Measurements from ENCODE around the gene PKHD1. TPM values are rescaled to one million over a fixed set of nuclear protein-coding genes. Genes with fewer than 3 reads are reported as not detected.

Gene PKHD1
- total RNA-seq, 2 donors from 2014 or later, result 0.20 TPM

GRCh38 chr6:51820555-51820954 is 266.9 kb downstream of the PKHD1 start:
- Mint-ChIP-seq H3K36me3 (ENCODE audit: low read depth) (no peaks in the 10 kb centered on the region), H3K27ac (no peak overlapping the region), H3K9me3 (no peaks in the 10 kb centered on the region), H3K4me3 (no peak overlapping the region), H3K4me1 (peaks cover 3% of the 10 kb centered on the region), H3K27me3 (ENCODE audit: insufficient read depth) (no peaks in the 10 kb centered on the region)
- Histone ChIP-seq H3K9ac (ENCODE audit: extremely low read depth, low read length, poor library complexity, severe bottlenecking) (no peak overlapping the region), H3K36me3 (ENCODE audit: control insufficient read depth, insufficient read depth, low read length) (no peaks in the 10 kb centered on the region), H3K4me3 (ENCODE audit: low read length) (no peak overlapping the region), H3K27ac (ENCODE audit: low read depth, low read length) (no peak overlapping the region), H3K9me3 (ENCODE audit: control insufficient read depth, low read length) (no peaks in the 10 kb centered on the region), H3K27me3 (ENCODE audit: control insufficient read depth, insufficient read depth, low read length, poor library complexity, severe bottlenecking) (no peaks in the 10 kb centered on the region), H3K4me1 (ENCODE audit: control insufficient read depth, insufficient read depth, low read length) (no peaks in the 10 kb centered on the region)
- DNase-seq, result no peak
- TF ChIP-seq, protein P1, sequence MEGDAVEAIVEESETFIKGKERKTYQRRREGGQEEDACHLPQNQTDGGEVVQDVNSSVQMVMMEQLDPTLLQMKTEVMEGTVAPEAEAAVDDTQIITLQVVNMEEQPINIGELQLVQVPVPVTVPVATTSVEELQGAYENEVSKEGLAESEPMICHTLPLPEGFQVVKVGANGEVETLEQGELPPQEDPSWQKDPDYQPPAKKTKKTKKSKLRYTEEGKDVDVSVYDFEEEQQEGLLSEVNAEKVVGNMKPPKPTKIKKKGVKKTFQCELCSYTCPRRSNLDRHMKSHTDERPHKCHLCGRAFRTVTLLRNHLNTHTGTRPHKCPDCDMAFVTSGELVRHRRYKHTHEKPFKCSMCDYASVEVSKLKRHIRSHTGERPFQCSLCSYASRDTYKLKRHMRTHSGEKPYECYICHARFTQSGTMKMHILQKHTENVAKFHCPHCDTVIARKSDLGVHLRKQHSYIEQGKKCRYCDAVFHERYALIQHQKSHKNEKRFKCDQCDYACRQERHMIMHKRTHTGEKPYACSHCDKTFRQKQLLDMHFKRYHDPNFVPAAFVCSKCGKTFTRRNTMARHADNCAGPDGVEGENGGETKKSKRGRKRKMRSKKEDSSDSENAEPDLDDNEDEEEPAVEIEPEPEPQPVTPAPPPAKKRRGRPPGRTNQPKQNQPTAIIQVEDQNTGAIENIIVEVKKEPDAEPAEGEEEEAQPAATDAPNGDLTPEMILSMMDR (conservative IDR thresholded peaks at IDR 0.05), result peak; percentile 49

DNA sequence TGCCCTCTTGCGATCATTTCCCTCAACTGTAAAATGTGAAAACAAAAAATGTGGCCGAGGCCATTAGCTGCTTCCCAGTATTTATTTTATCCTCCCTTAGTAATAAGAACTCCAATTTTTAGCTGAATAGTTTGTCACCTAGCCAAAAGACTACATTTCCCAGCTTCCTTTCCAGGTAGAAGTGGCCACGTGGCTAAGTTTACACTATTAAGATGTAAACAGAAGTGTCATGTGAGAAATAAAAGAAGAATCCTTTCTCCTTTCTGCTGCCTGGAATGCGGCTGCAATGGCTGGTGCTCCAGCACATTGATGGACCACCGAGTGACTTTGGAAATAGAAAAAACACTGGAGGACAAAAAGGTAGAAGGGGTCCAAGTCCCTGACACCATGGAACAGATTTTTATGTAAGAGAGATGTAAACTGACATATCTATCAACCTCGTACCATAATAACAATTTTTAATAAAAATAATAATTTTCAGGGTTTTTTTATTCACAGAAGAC is 268.8 kb downstream of the PKHD1 start:
- DNase-seq, result no peak
- H3K4me1 Mint-ChIP-seq, result peaks cover 21% of the 10 kb centered on the region
- H3K27ac ChIP-seq (ENCODE audit: low read depth, low read length), result no peak overlapping the region

DNA sequence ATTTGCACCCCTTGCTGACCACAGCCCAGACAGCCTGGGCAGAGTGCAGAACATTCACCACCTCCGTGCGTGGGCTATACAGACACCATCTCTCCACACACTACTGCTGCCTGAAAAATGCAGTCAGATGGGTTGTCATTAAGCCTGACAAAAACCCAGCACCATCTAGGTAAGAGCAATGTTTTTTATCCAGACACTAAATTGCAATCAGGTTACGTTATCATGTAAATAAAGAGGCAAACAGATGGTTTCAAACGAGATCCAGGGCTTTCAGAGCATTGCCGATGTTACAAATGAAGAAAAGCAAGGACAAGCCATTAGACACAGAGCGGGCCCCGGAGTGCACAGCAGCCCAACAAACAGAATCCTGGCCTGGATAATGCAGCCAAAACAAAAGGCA is 269.6 kb downstream of the PKHD1 start:
- no peaks in the 10 kb centered on the region for H3K27me3 ChIP-seq (ENCODE audit: control insufficient read depth, insufficient read depth, low read length, poor library complexity, severe bottlenecking)
- H3K36me3 ChIP-seq (ENCODE audit: control insufficient read depth, insufficient read depth, low read length), result no peaks in the 10 kb centered on the region
- Mint-ChIP-seq H3K27me3 (ENCODE audit: insufficient read depth) (no peaks in the 10 kb centered on the region), H3K9me3 (peaks cover 1% of the 10 kb centered on the region), H3K27ac (no peak overlapping the region), H3K36me3 (ENCODE audit: low read depth) (no peaks in the 10 kb centered on the region), H3K4me3 (no peak overlapping the region), H3K4me1 (peaks cover 24% of the 10 kb centered on the region)
- 83 to 84% methylated on average over 4 to 7 of the region's 7 CpGs for WGBS, 2 experiments (ENCODE audit: insufficient coverage in 1 of 2, insufficient read length in 1 of 2)
- DNase-seq, result no peak
- H3K4me1 ChIP-seq (ENCODE audit: control insufficient read depth, insufficient read depth, low read length), result peaks cover 7% of the 10 kb centered on the region
- H3K4me3 ChIP-seq (ENCODE audit: low read length), result no peak overlapping the region
- H3K9ac ChIP-seq (ENCODE audit: extremely low read depth, low read length, poor library complexity, severe bottlenecking), result no peak overlapping the region
- TF ChIP-seq, protein P1 (conservative IDR thresholded peaks at IDR 0.05), result no peak
- no peaks in the 10 kb centered on the region for H3K9me3 ChIP-seq (ENCODE audit: control insufficient read depth, low read length)
- no peak overlapping the region for H3K27ac ChIP-seq (ENCODE audit: low read depth, low read length)

More for the DNA sequence above, 268.8 kb downstream of the PKHD1 start:
- no peak overlapping the region for H3K27ac Mint-ChIP-seq
- H3K4me1 ChIP-seq (ENCODE audit: control insufficient read depth, insufficient read depth, low read length), result peaks cover 7% of the 10 kb centered on the region
- no peak overlapping the region for H3K9ac ChIP-seq (ENCODE audit: extremely low read depth, low read length, poor library complexity, severe bottlenecking)
- TF ChIP-seq, protein P1 (conservative IDR thresholded peaks at IDR 0.05), result no peak
- H3K27me3 Mint-ChIP-seq (ENCODE audit: insufficient read depth), result no peaks in the 10 kb centered on the region
- no peaks in the 10 kb centered on the region for H3K9me3 ChIP-seq (ENCODE audit: control insufficient read depth, low read length)
- H3K36me3 Mint-ChIP-seq (ENCODE audit: low read depth), result no peaks in the 10 kb centered on the region
- no peaks in the 10 kb centered on the region for H3K36me3 ChIP-seq (ENCODE audit: control insufficient read depth, insufficient read depth, low read length)
- no peak overlapping the region for H3K4me3 Mint-ChIP-seq
- no peaks in the 10 kb centered on the region for H3K27me3 ChIP-seq (ENCODE audit: control insufficient read depth, insufficient read depth, low read length, poor library complexity, severe bottlenecking)
- H3K9me3 Mint-ChIP-seq, result no peaks in the 10 kb centered on the region
- 0 to 58% methylated on average over 1 to 5 of the region's 6 CpGs for WGBS, 2 experiments (ENCODE audit: insufficient coverage in 1 of 2, insufficient read length in 1 of 2)
- H3K4me3 ChIP-seq (ENCODE audit: low read length), result no peak overlapping the region
